GM18858 (cell line): Measurements from ENCODE around the gene RAPGEF4.

Experiments used
- ATAC-seq: cut with Tn5 transposase; IDR thresholded peaks from one replicate; pipeline ENCODE4 v1.9.1; 2021; ENCODE audit not compliant: unreplicated experiment

RAPGEF4 gene

DNA sequence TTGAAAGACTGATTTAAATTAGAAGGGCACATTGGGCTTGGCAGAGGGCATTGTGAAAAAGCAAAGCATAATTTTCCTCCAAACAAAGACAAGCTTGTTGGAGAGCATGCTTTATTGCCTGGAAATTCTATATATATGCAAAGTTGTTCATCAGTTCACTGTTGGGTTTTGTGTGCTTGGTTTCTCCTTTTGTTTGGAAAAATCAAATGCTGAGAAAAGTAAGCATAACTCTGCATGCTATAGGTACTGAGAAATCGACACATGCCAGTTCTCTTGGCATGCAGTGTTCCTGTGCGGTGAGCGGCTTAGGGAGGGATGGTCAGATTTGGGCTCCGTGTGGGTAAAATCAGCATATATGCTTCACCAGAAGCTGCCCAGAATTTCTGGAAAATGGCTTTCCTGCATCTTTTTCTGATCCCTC lies 161.0 kb downstream of the RAPGEF4 start:
- no peak for ATAC-seq

GRCh38 chr2:172900871-172901270 lies 165.2 kb downstream of the RAPGEF4 start:
- no peak for ATAC-seq

DNA sequence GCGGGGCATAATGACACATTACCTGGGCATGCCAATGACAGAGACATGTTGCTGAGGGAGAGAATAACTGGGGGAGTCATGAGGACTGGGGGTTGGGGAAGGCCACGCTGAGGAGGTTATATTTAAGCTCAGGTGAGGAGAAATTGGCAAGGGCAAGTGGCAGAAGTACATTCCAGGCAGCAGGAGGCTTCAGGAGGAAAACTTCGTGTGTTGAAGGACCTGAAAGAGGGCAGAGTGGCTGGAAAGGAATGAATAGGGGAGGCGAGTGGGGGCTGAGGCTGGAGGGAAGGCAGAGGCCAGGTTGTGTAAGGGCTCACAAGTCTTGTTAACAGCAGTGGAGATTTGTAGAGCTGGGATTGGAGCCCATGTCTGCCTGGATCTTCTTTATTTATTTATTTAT lies 166.3 kb downstream of the RAPGEF4 start:
- ATAC-seq: no peak

GRCh38 chr2:172904236-172904635 lies 168.6 kb downstream of the RAPGEF4 start:
- ATAC-seq: no peak

GRCh38 chr2:172905937-172906811 lies 170.5 kb downstream of the RAPGEF4 start:
- ATAC-seq: no peak

GRCh38 chr2:172908275-172908674 lies 172.6 kb downstream of the RAPGEF4 start:
- ATAC-seq: no peak

- no peak for ATAC-seq
Observed at GRCh38 chr2:172909454-172909853, 173.8 kb downstream of the RAPGEF4 start.

DNA sequence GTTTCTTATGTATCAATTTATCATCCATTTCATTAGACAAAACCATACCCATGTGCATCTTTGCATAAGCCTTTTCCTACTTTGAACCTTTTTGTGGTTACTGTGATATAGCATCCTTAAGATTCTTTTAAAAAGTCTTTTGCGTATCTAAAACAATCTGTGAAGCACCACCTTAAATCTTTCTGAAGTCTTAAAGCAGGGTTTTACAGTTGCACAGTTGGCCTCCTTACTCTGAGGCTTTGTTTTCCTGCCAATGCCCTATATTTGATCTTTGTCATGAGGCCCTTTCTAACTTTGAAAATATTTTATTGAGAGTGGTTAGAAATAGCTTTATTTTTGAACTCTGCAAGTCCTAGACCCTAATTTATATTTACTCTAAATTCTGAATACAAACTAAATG lies 176.6 kb downstream of the RAPGEF4 start:
- ATAC-seq: no peak

DNA sequence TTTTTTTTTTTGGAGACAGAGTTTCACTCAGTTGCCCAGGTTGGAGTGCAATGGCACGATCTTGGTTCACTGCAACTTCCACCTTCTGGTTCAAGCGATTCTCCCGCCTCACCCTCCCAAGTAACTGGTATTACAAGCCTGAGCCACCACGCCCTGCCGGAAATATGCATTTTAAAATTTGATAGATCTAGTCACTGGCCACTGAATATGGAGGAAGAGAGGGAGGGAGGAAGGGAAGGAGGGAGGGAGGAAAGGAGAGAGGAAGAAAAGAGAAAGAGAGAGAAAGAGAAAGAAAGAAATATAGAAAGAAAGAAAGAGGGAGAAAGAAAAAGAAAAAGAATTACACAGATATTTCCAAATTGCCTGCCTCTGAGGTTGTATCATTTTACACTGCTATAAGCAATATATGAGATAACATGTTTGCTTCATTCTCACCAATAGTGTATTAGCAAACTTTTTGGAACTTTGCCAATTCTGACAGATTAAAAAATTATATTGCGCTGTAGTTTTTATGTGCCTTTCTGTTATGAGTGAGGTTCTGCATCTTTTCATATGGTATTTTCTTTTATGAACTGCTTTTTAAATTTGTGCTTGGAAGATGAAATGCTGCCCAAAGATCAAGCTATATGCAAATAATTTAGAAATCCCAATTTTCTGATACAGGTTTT lies 178.8 kb downstream of the RAPGEF4 start:
- no peak for ATAC-seq

GRCh38 chr2:172917716-172918115 lies 182.1 kb downstream of the RAPGEF4 start:
- ATAC-seq: no peak

DNA sequence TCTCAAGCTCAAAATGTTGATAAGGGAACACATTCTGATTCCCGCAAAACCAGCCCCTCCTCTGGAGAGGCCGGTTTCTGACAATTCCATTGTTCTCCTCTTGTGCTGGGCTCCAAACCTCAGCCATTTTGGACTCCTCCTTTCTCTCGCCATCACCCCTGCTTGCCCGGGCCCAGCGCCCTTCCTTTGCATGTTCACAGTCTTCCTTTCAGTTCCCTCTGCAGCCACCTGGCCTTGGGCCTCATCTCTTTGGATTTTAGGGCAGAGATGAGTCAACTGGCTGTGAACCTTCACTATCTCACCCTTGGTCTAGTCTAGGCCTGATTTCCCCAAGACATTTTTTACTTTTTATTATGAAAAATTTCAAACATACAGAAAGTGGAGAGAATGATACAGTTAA lies 184.1 kb downstream of the RAPGEF4 start:
- peak; percentile 77 for ATAC-seq

DNA sequence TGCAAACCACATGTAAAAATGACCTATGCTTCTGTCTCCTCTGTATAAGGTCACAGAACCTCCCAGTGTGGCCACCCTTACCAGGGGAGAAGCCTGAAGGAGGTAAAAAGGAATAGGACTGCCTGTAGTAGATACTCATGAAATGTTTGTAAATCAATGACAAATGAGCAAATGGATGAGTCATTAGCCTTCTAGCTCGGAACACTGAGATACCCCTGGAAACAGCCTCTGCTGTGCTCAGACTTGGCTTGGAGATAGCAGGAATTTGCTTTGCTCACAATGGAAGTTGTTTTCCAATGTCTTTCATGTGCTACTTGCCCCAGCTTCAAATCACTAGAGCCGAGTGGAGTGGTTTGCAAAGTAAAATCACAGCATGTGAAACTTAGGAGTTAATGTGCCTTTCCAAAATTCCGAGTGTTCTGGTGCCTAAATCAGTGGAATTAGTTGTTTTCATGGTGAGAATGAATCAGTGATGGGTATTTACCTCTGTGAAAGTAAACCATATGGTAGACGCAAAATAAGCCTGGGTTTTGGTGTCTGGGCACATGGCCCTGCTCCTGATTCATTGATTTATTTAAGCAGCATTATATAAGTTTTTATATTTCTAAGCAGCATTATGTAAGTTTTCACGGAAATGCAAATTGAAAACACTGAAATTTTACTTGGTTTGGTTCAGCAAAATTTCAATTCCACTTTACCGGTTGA lies 186.0 kb downstream of the RAPGEF4 start:
- ATAC-seq: no peak

DNA sequence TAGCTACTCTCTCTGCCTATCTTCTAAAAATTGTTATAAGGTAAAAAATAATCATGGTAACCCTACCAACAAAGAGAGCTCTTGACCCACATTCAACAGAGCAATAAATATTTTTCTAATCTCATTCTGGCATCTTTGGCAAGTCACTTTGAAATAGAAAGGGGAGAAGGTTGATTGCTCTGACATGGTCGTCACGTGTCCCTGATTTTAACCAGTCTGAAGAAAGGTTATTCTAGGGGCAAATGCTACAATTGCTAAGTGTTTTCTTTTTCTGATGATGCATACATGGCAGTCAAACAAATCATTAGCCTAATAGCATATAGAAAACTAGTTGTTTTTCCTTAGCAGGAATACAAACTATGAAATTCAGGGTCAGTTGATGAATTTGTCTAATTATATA lies 186.7 kb downstream of the RAPGEF4 start:
- no peak for ATAC-seq

- no peak for ATAC-seq
Observed at GRCh38 chr2:172922815-172923214, 187.2 kb downstream of the RAPGEF4 start.

DNA sequence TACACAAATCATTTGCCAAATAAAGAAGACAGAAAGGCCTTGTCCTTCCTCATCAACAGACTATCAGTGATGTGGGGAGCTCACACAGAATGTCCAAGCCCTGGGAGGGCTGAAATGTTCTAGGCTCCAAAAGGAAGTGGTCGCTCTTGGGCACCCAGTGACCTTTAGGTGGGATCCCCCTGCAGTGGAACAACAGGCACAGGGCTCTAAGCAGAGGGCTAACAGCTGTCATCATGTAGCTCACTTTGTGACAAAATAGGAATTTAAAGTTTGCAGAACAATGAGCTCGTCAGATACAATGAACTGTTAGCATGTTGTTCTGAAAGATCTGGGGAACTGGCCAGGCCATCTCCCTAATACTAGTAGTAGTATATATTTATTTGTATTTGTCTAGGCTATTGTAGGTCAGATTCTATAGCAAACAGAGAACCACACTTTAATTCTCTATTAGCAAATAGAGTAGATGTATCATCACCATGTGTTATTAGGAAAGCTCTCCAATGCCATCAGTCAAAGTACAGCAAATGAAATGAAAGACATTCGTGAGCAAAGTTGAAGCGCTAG lies 188.5 kb downstream of the RAPGEF4 start:
- ATAC-seq: no peak

- no peak for ATAC-seq
Observed at GRCh38 chr2:172925600-172925999, 190.0 kb downstream of the RAPGEF4 start.

DNA sequence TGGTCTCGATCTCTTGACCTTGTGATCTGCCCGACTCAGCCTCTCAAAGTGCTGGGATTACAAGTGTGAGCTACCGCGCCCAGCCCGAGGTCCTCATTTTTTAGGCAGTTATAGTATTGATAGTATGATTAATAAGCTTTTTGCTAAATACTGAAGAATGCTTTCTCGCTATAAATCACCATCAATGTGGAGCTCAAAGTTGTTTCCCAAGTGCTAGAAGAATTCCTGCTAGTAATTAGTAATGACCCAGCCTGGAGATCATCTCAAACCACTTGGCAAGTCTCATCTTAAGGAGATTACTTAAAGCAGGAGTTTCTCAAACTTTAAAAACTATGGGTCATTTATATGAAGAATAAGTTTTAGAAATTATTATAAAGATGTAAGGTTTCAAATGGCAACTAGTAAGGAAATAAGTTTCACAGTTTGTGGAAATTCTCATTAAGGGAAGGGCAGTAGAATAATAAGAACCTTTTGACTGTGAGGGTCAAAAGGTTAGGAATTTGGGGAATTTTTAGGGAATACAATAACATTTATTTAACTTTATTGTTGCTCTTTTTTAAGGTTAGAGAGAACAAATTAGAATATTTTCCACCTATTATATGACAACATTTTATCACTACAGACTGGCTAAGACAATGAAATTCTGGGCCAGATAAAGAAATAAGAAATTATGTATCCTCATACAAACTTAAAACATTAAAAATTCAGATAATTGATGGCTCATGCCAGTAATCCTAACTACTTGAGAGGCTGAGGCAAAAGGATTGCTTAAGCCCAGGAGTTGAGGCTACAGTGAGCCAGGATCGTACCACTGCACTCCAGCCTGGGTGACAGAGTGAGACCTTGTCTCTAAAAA lies 191.4 kb downstream of the RAPGEF4 start:
- no peak for ATAC-seq

GRCh38 chr2:172927641-172928357 lies 192.2 kb downstream of the RAPGEF4 start:
- ATAC-seq: no peak

DNA sequence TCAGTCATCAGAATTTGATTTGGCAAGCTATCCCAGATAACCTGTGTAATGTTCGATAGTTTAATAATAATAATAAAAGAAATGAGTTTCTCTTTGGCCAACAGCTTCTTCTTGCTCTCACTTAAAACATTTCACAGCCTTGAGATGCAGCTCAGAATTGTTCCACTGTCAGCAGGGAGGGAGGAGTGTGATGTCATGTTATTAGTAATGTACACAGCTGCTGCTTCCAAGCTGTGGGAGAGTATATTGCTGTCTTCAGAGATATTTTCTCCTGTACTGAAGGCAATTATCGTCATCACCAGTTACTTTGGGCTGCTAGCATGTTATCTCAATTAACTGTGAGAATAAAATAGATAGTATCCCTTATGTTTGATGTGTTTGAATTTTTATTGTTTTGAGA lies 193.1 kb downstream of the RAPGEF4 start:
- no peak for ATAC-seq

- ATAC-seq: no peak
Observed at GRCh38 chr2:172929644-172930043, 194.0 kb downstream of the RAPGEF4 start.
